SK-N-SH treated with all-trans-retinoic acid at 6 μM for 48 hours (cell line): ENCODE results near the gene AKNA.

ENCODE experiments used
- ATAC-seq: fragments of 200-7000 bp; cut with Tn5 transposase; 3 replicates; pipeline ENCODE4 v1.9.1; 2020; ENCODE audit warnings: mild to moderate bottlenecking, moderate library complexity
- ARNTL ChIP-seq: fragments of 450-650 bp; formaldehyde crosslinking; IDR thresholded peaks from 2 replicates; pipeline ENCODE4 v1.5.0; 2020; ENCODE audit warnings: low read depth, mild to moderate bottlenecking, moderate library complexity, borderline replicate concordance
- BACH2 ChIP-seq: fragments of 250-450 bp; sonication (Bioruptor Pico); IDR thresholded peaks from 2 replicates; pipeline ENCODE4 v1.9.0; 2021; ENCODE audit warnings: mild to moderate bottlenecking, borderline replicate concordance
- CREB5 ChIP-seq: fragments of 250-450 bp; sonication (Bioruptor Pico); IDR thresholded peaks from 2 replicates; pipeline ENCODE4 v1.5.1; 2020; ENCODE audit warnings: low read depth, mild to moderate bottlenecking, moderate library complexity
- CSDC2 ChIP-seq: fragments of 250-450 bp; sonication (Bioruptor Pico); IDR thresholded peaks from 2 replicates; pipeline ENCODE4 v1.5.0; 2020; ENCODE audit warnings: mild to moderate bottlenecking, moderate library complexity
- CSRNP3 ChIP-seq: fragments of 250-450 bp; sonication (Bioruptor Pico); IDR thresholded peaks from 2 replicates; pipeline ENCODE4 v1.5.1; 2021; ENCODE audit warnings: mild to moderate bottlenecking, moderate library complexity
- ESRRG ChIP-seq: fragments of 250-450 bp; sonication (Bioruptor Pico); IDR thresholded peaks from 2 replicates; pipeline ENCODE4 v1.6.1; 2021; ENCODE audit warnings: mild to moderate bottlenecking
- GLIS3 ChIP-seq: fragments of 250-450 bp; sonication (Bioruptor Pico); IDR thresholded peaks from 2 replicates; pipeline ENCODE4 v1.5.0; 2020; ENCODE audit warnings: mild to moderate bottlenecking, moderate library complexity
- ISL1 ChIP-seq: fragments of 250-450 bp; sonication (Bioruptor Pico); IDR thresholded peaks from 2 replicates; pipeline ENCODE4 v2.1.2; 2022; ENCODE audit warnings: mild to moderate bottlenecking, moderate library complexity
- OSR1 ChIP-seq: fragments of 250-450 bp; sonication (Bioruptor Pico); IDR thresholded peaks from 2 replicates; pipeline ENCODE4 v1.8.0; 2022; ENCODE audit warnings: moderate library complexity, mild to moderate bottlenecking, inconsistent platforms
- PATZ1 ChIP-seq: fragments of 250-450 bp; sonication (Bioruptor Pico); IDR thresholded peaks from 2 replicates; pipeline ENCODE4 v1.8.0; 2020; ENCODE audit warnings: mild to moderate bottlenecking, moderate library complexity, borderline replicate concordance
- POU6F1 ChIP-seq: fragments of 250-450 bp; sonication (Bioruptor Pico); IDR thresholded peaks from 2 replicates; pipeline ENCODE4 v1.8.0; 2021; ENCODE audit warnings: low read depth, mild to moderate bottlenecking, moderate library complexity, borderline replicate concordance
- PPARA ChIP-seq: fragments of 250-450 bp; sonication (Bioruptor Pico); IDR thresholded peaks from 2 replicates; pipeline ENCODE4 v1.5.0; 2020; ENCODE audit warnings: mild to moderate bottlenecking, borderline replicate concordance
- RARB ChIP-seq: fragments of 250-450 bp; sonication (Bioruptor Pico); IDR thresholded peaks from 2 replicates; pipeline ENCODE4 v1.8.0; 2021; ENCODE audit warnings: mild to moderate bottlenecking, moderate library complexity
- SNAI2 ChIP-seq: fragments of 250-450 bp; sonication (Bioruptor Pico); IDR thresholded peaks from 2 replicates; pipeline ENCODE4 v1.5.0; 2020; ENCODE audit warnings: mild to moderate bottlenecking, moderate library complexity
- TOX ChIP-seq: fragments of 250-450 bp; sonication (Bioruptor Pico); IDR thresholded peaks from 2 replicates; pipeline ENCODE4 v1.8.0; 2021; ENCODE audit warnings: mild to moderate bottlenecking, moderate library complexity, borderline replicate concordance
- TSHZ2 ChIP-seq: fragments of 250-450 bp; sonication (Bioruptor Pico); IDR thresholded peaks from 2 replicates; pipeline ENCODE4 v1.5.0; 2020; ENCODE audit warnings: mild to moderate bottlenecking, moderate library complexity
- ZC3H10 ChIP-seq: fragments of 250-450 bp; sonication (Bioruptor Pico); IDR thresholded peaks from 2 replicates; pipeline ENCODE4 v1.5.1; 2021; ENCODE audit warnings: mild to moderate bottlenecking, moderate library complexity
- ZFP3 ChIP-seq: fragments of 250-450 bp; sonication (Bioruptor Pico); IDR thresholded peaks from 2 replicates; pipeline ENCODE4 v1.5.0; 2020; ENCODE audit warnings: mild to moderate bottlenecking, moderate library complexity
- ZFP30 ChIP-seq: fragments of 450-650 bp; formaldehyde crosslinking; IDR thresholded peaks from 2 replicates; pipeline ENCODE4 v1.5.0; 2022; ENCODE audit warnings: mild to moderate bottlenecking, moderate library complexity
- ZNF565 ChIP-seq: fragments of 450-650 bp; formaldehyde crosslinking; conservative IDR thresholded peaks from 2 replicates; pipeline ENCODE4 v1.5.0; 2020; ENCODE audit warnings: low read depth, mild to moderate bottlenecking, moderate library complexity
- ZNF70 ChIP-seq: fragments of 450-650 bp; formaldehyde crosslinking; IDR thresholded peaks from 2 replicates; pipeline ENCODE4 v1.5.0; 2020; ENCODE audit warnings: mild to moderate bottlenecking, moderate library complexity
- ZNF8 ChIP-seq: fragments of 450-650 bp; formaldehyde crosslinking; IDR thresholded peaks from 2 replicates; pipeline ENCODE4 v1.5.0; 2020; ENCODE audit warnings: mild to moderate bottlenecking, moderate library complexity

Gene AKNA

GRCh38 chr9:114418053-114418452 lies 30.3 kb upstream of the AKNA start (continued):
- no peak for TF ChIP-seq CREB5
- no peak for TF ChIP-seq ZFP30 (CRISPR knock-in tag)

- no peak; the same call in 2 of the 3 replicates for ATAC-seq
- TF ChIP-seq TOX (no peak), ZFP3 (no peak), GLIS3 (CRISPR knock-in tag) (no peak), ZNF565 (CRISPR knock-in tag) (no peak), PPARA (no peak), ZNF70 (CRISPR knock-in tag) (no peak), ZFP30 (CRISPR knock-in tag) (no peak), ISL1 (no peak), POU6F1 (no peak), ZC3H10 (no peak), SNAI2 (CRISPR knock-in tag) (no peak), ZNF8 (no peak), BACH2 (CRISPR knock-in tag) (no peak), CSDC2 (CRISPR knock-in tag) (no peak), CSRNP3 (CRISPR knock-in tag) (no peak), RARB (CRISPR knock-in tag) (no peak)
These were observed 29.7 kb upstream of the AKNA start for GRCh38 chr9:114417511-114417910.

GRCh38 chr9:114416906-114417305 lies 29.1 kb upstream of the AKNA start:
- ATAC-seq, result no peak
- TF ChIP-seq ZC3H10, result no peak
- TF ChIP-seq ARNTL (CRISPR knock-in tag), result no peak
- TF ChIP-seq POU6F1, result no peak
- TF ChIP-seq ISL1, result no peak
- no peak for TF ChIP-seq SNAI2 (CRISPR knock-in tag)
- no peak for TF ChIP-seq ZFP3
- TF ChIP-seq GLIS3 (CRISPR knock-in tag), result no peak
- TF ChIP-seq CSDC2 (CRISPR knock-in tag), result no peak
- TF ChIP-seq CREB5, result no peak
- no peak for TF ChIP-seq OSR1
- TF ChIP-seq ZNF565 (CRISPR knock-in tag), result no peak
- no peak for TF ChIP-seq BACH2 (CRISPR knock-in tag)
- TF ChIP-seq ESRRG (CRISPR knock-in tag), result no peak

- ATAC-seq, result no peak
- TF ChIP-seq ZFP3 (no peak), SNAI2 (CRISPR knock-in tag) (no peak), PATZ1 (CRISPR knock-in tag) (no peak), ZFP30 (CRISPR knock-in tag) (no peak), ISL1 (no peak), RARB (CRISPR knock-in tag) (no peak), ESRRG (CRISPR knock-in tag) (no peak), ZC3H10 (no peak), PPARA (no peak), CSRNP3 (CRISPR knock-in tag) (no peak), TSHZ2 (CRISPR knock-in tag) (no peak), BACH2 (CRISPR knock-in tag) (no peak), TOX (no peak), OSR1 (no peak), ZNF565 (CRISPR knock-in tag) (no peak), ZNF8 (no peak), ZNF70 (CRISPR knock-in tag) (no peak)
These were observed 28.5 kb upstream of the AKNA start for GRCh38 chr9:114416290-114416689.
